Loucy (cell line): Measurements from ENCODE around the gene SDC3.

Experiments used
- H2AFZ ChIP-seq: fragments of 200-600 bp; sonication (generic); 2 replicates; pipeline ENCODE4 v1.6.0; 2016; ENCODE audit warnings: antibody characterized with exemption, mild to moderate bottlenecking, low read length, moderate library complexity
- H3F3A ChIP-seq: fragments of 200-600 bp; 2 replicates; pipeline ENCODE4 v1.6.0; 2016; ENCODE audit warnings: antibody characterized with exemption, low read depth, mild to moderate bottlenecking
- H3K27me3 ChIP-seq: fragments of 200-600 bp; sonication (generic); 2 replicates; pipeline ENCODE4 v1.6.1; 2014; ENCODE audit warnings: low read length, mild to moderate bottlenecking; ENCODE audit not compliant: insufficient read depth, poor library complexity, severe bottlenecking
- H3K36me3 ChIP-seq: fragments of 200-600 bp; sonication (generic); 2 replicates; pipeline ENCODE4 v1.6.1; 2016; ENCODE audit warnings: low read length; ENCODE audit not compliant: insufficient read depth
- H3K4me1 ChIP-seq: fragments of 200-600 bp; sonication (generic); 2 replicates; pipeline ENCODE4 v1.5.1; 2014; ENCODE audit warnings: low read length, mild to moderate bottlenecking; ENCODE audit not compliant: insufficient read depth, poor library complexity, severe bottlenecking
- H3K4me2 ChIP-seq: fragments of 200-600 bp; sonication (generic); 2 replicates; pipeline ENCODE4 v1.6.0; 2014; ENCODE audit warnings: antibody characterized with exemption, low read length, low read depth, mild to moderate bottlenecking; ENCODE audit not compliant: poor library complexity, severe bottlenecking
- H3K4me3 ChIP-seq: fragments of 200-600 bp; sonication (generic); 2 replicates; pipeline ENCODE4 v1.5.1; 2014; ENCODE audit warnings: low read length, mild to moderate bottlenecking, mixed read lengths; ENCODE audit not compliant: poor library complexity, severe bottlenecking
- H3K79me2 ChIP-seq: fragments of 200-600 bp; sonication (generic); 2 replicates; pipeline ENCODE4 v1.6.1; 2014; ENCODE audit warnings: low read length; ENCODE audit not compliant: insufficient read depth
- H3K9ac ChIP-seq: fragments of 200-600 bp; sonication (generic); 2 replicates; pipeline ENCODE4 v1.6.0; 2014; ENCODE audit warnings: mild to moderate bottlenecking, low read depth, low read length, moderate library complexity; ENCODE audit not compliant: poor library complexity, severe bottlenecking
- H3K9me2 ChIP-seq: fragments of 200-600 bp; sonication (generic); replicated peaks from 2 replicates; pipeline ENCODE4 v1.6.1; 2016; ENCODE audit warnings: low read depth, low read length, mixed read lengths
- H3K9me3 ChIP-seq: fragments of 200-600 bp; sonication (generic); 2 replicates; pipeline ENCODE4 v1.6.1; 2014; ENCODE audit warnings: mild to moderate bottlenecking, antibody characterized with exemption, low read length, low read depth; ENCODE audit not compliant: insufficient read depth
- H4K20me1 ChIP-seq: fragments of 200-600 bp; sonication (generic); 2 replicates; pipeline ENCODE4 v1.6.0; 2014; ENCODE audit warnings: antibody characterized with exemption, low read length, mild to moderate bottlenecking; ENCODE audit not compliant: insufficient read depth, poor library complexity, severe bottlenecking
- CTCF ChIP-seq: fragments of 200-600 bp; sonication (generic); conservative IDR thresholded peaks from 2 replicates; pipeline ENCODE4 v1.5.1; 2014; ENCODE audit warnings: mild to moderate bottlenecking, antibody characterized with exemption, low read length
- EZH2phosphoT487 ChIP-seq: fragments of 200-600 bp; IDR thresholded peaks from 2 replicates; pipeline ENCODE4 v1.6.1; 2018; ENCODE audit warnings: antibody characterized with exemption, mild to moderate bottlenecking, moderate library complexity, borderline replicate concordance

The SDC3 gene

GRCh38 chr1:30855686-30856259 lies 52.8 kb downstream of the SDC3 start:
- TF ChIP-seq EZH2phosphoT487 (no peak), CTCF (no peak)
- H3K9me3 ChIP-seq = no peaks in the 10 kb centered on the region
- H3K9ac ChIP-seq = no peak overlapping the region
- H3K27me3 ChIP-seq = peaks cover 37% of the 10 kb centered on the region
- H4K20me1 ChIP-seq = no peaks in the 10 kb centered on the region
- no peaks in the 10 kb centered on the region for H3K36me3 ChIP-seq
- no peaks in the 10 kb centered on the region for H3F3A ChIP-seq
- H3K4me1 ChIP-seq = no peaks in the 10 kb centered on the region
- no peak overlapping the region for H3K4me2 ChIP-seq
- H3K9me2 ChIP-seq = no peaks in the 10 kb centered on the region
- no peak overlapping the region for H3K4me3 ChIP-seq
- no peak overlapping the region for H2AFZ ChIP-seq
- no peaks in the 10 kb centered on the region for H3K79me2 ChIP-seq

- no peak overlapping the region for H3K4me2 ChIP-seq
- H3K9me3 ChIP-seq = no peaks in the 10 kb centered on the region
- H3K4me3 ChIP-seq = no peak overlapping the region
- H4K20me1 ChIP-seq = no peaks in the 10 kb centered on the region
- no peak for TF ChIP-seq EZH2phosphoT487
- TF ChIP-seq CTCF = no peak
- peaks cover 13% of the 10 kb centered on the region for H3K27me3 ChIP-seq
- no peaks in the 10 kb centered on the region for H3K79me2 ChIP-seq
- no peak overlapping the region for H2AFZ ChIP-seq
- H3F3A ChIP-seq = no peaks in the 10 kb centered on the region
- H3K9ac ChIP-seq = no peak overlapping the region
- H3K36me3 ChIP-seq = no peaks in the 10 kb centered on the region
- no peaks in the 10 kb centered on the region for H3K4me1 ChIP-seq
- no peaks in the 10 kb centered on the region for H3K9me2 ChIP-seq
These were observed 55.2 kb downstream of the SDC3 start for GRCh38 chr1:30853350-30853749.

GRCh38 chr1:30852026-30852425 lies 56.5 kb downstream of the SDC3 start:
- no peaks in the 10 kb centered on the region for H3F3A ChIP-seq
- H2AFZ ChIP-seq = no peak overlapping the region
- no peak overlapping the region for H3K4me2 ChIP-seq
- H3K27me3 ChIP-seq = peaks cover 3% of the 10 kb centered on the region
- no peaks in the 10 kb centered on the region for H3K9me2 ChIP-seq
- H3K4me1 ChIP-seq = no peaks in the 10 kb centered on the region
- H3K4me3 ChIP-seq = no peak overlapping the region
- H3K9ac ChIP-seq = no peak overlapping the region
- H3K36me3 ChIP-seq = no peaks in the 10 kb centered on the region
- no peak for TF ChIP-seq EZH2phosphoT487
- no peak for TF ChIP-seq CTCF
- no peaks in the 10 kb centered on the region for H4K20me1 ChIP-seq
- H3K9me3 ChIP-seq = no peaks in the 10 kb centered on the region
- no peaks in the 10 kb centered on the region for H3K79me2 ChIP-seq
